K562 (cell line): Measurements from ENCODE around the gene EEF1A2. TPM values are rescaled to one million over a fixed set of nuclear protein-coding genes. Genes with fewer than 3 reads are reported as not detected.

ENCODE experiments used
- ATAC-seq: fragments of 200-7000 bp; cut with Tn5 transposase; 3 replicates; pipeline ENCODE4 v1.9.1; 2020; ENCODE audit warnings: moderate library complexity
- BruUV-seq: library from RNA; stranded (reverse); fragments of 400-500 nt; replicated peaks from 2 replicates; lab custom pipeline; 2021; lab: Mats Ljungman, UMichigan
- CTCF ChIA-PET: fragments of 300-600 bp; formaldehyde crosslinking; extraction: SDS; loops from one replicate; lab custom pipeline; 2021; ENCODE audit warnings: low intra/inter-chr PET ratio; lab: Yijun Ruan, JAX
- POLR2A ChIA-PET: fragments of 300-600, 350-650 bp; sonication (Branson Sonifier 250); formaldehyde crosslinking; extraction: SDS; loops from one replicate; lab custom pipeline; 2021; ENCODE audit warnings: antibody characterized with exemption, inconsistent platforms; lab: Yijun Ruan, JAX
- DNase-seq, 4 experiments: peaks; one replicate each; pipeline versions ENCODE4 v3.0.0 to v3.0.0-alpha.2; 2011 to 2018; ENCODE audit warnings: low spot score in 3 of 4, mixed read lengths in 3 of 4; ENCODE audit errors: extremely low read depth in 1 of 4
- FAIRE-seq: peaks from 2 replicates; lab custom pipeline; 2011; peaks lifted over from hg19 to GRCh38; lab: Jason Lieb, UNC
- H2AFZ ChIP-seq: 2 replicates; pipeline ENCODE4 v1.6.0; 2011; ENCODE audit warnings: low read depth, low read length, control low read depth, inconsistent platforms
- H3K27ac ChIP-seq: fragments of 200-600 bp; 3 replicates; pipeline ENCODE4 v1.8.0; 2011; ENCODE audit warnings: low read depth, mild to moderate bottlenecking, control low read depth, inconsistent platforms, low read length, moderate library complexity, mixed read lengths; ENCODE audit errors: extremely low read depth
- H3K27me3 ChIP-seq, 2 experiments: fragments of 300-600 bp in 1 of 2; 2 replicates in 1 of 2; 3 replicates in 1 of 2; pipeline versions ENCODE4 v1.6.0 to v1.8.0; 2011; ENCODE audit warnings: inconsistent platforms in 2 of 2, low read length in 2 of 2, mild to moderate bottlenecking in 1 of 2, mixed read lengths in 1 of 2, moderate library complexity in 1 of 2; ENCODE audit not compliant: control insufficient read depth in 2 of 2, insufficient read depth in 2 of 2
- H3K36me3 ChIP-seq: fragments of 300-600 bp; 3 replicates; pipeline ENCODE4 v1.8.0; 2011; ENCODE audit warnings: mild to moderate bottlenecking, low read length, inconsistent platforms; ENCODE audit not compliant: control insufficient read depth, insufficient read depth
- H3K4me1 ChIP-seq, 2 experiments: fragments of 200-600 bp in 1 of 2; replicated peaks in 1 of 2; 2 replicates in 1 of 2; 3 replicates in 1 of 2; pipeline versions ENCODE4 v1.5.1 to v1.8.0; 2011; ENCODE audit warnings: inconsistent platforms in 2 of 2, low read length in 2 of 2, mild to moderate bottlenecking in 1 of 2, mixed read lengths in 1 of 2, moderate library complexity in 1 of 2; ENCODE audit not compliant: control insufficient read depth in 2 of 2, insufficient read depth in 2 of 2
- H3K4me2 ChIP-seq: 2 replicates; pipeline ENCODE4 v1.6.1; 2011; ENCODE audit warnings: low read length, control low read depth, inconsistent platforms, mixed read lengths; ENCODE audit not compliant: insufficient read depth
- H3K4me3 ChIP-seq: fragments of 200-600 bp; sonication (generic), shearing (Covaris generic); 2 replicates; pipeline ENCODE4 v1.5.1; 2016; ENCODE audit warnings: control low read depth, inconsistent platforms
- H3K79me2 ChIP-seq: fragments of 200-600 bp; 3 replicates; pipeline ENCODE4 v1.8.0; 2011; ENCODE audit warnings: low read length, inconsistent platforms; ENCODE audit not compliant: control insufficient read depth, insufficient read depth
- H3K9ac ChIP-seq, 2 experiments: 2 replicates each; pipeline versions ENCODE4 v1.6.0 to v1.6.1; 2011; ENCODE audit warnings: low read depth in 2 of 2, low read length in 2 of 2, control low read depth in 1 of 2, inconsistent platforms in 1 of 2, mild to moderate bottlenecking in 1 of 2, mixed read lengths in 1 of 2; ENCODE audit not compliant: insufficient read depth in 1 of 2
- H3K9me1 ChIP-seq: one replicate; pipeline ENCODE4 v1.6.0; 2011; ENCODE audit warnings: inconsistent platforms, mild to moderate bottlenecking, low read length, moderate library complexity; ENCODE audit not compliant: control insufficient read depth, insufficient read depth
- H3K9me3 ChIP-seq: replicated peaks from 2 replicates; pipeline ENCODE4 v1.5.1; 2011; ENCODE audit warnings: low read depth, low read length, inconsistent platforms; ENCODE audit not compliant: control insufficient read depth, insufficient read depth
- H4K20me1 ChIP-seq: replicated peaks from 2 replicates; pipeline ENCODE4 v1.6.1; 2011; ENCODE audit warnings: low read length, inconsistent platforms, mixed read lengths; ENCODE audit not compliant: control insufficient read depth, insufficient read depth
- BCOR ChIP-seq: fragments of 450-650 bp; IDR thresholded peaks from 2 replicates; pipeline ENCODE4 v1.6.1; 2016
- CBX3 ChIP-seq, 2 experiments: IDR thresholded peaks; 1 replicate in 1 of 2; 2 replicates in 1 of 2; pipeline ENCODE4 v1.6.1; 2012; ENCODE audit warnings: inconsistent platforms in 2 of 2, low read length in 2 of 2, borderline replicate concordance in 1 of 2, control low read depth in 1 of 2
- DPF2 ChIP-seq: fragments of 450-650 bp; IDR thresholded peaks from 2 replicates; pipeline ENCODE4 v1.6.1; 2016
- HDAC1 ChIP-seq, 2 experiments: fragments of 450-650 bp; IDR thresholded peaks; 2 replicates each; pipeline ENCODE4 v1.6.1; 2016 to 2017; ENCODE audit warnings: inconsistent platforms in 1 of 2, mild to moderate bottlenecking in 1 of 2, moderate library complexity in 1 of 2
- NFRKB ChIP-seq: fragments of 450-650 bp; IDR thresholded peaks from 2 replicates; pipeline ENCODE4 v1.6.1; 2016; ENCODE audit warnings: low read depth
- STAT5A ChIP-seq: IDR thresholded peaks from 2 replicates; pipeline ENCODE4 v1.6.1; 2012; ENCODE audit warnings: low read length, inconsistent platforms, borderline replicate concordance
- TSC22D4 ChIP-seq: fragments of 450-650 bp; IDR thresholded peaks from 2 replicates; pipeline ENCODE4 v1.6.1; 2016; ENCODE audit warnings: missing genetic modification characterization, missing biosample characterization, control low read depth
- ZNF24 ChIP-seq: fragments of 450-650 bp; IDR thresholded peaks from 2 replicates; pipeline ENCODE4 v1.6.1; 2016
- WGBS: fragments of 100-300 bp; shearing (Covaris generic); methylation state at CpG from one replicate; pipeline ENCODE4 v1.1.6; 2016; ENCODE audit warnings: low coverage, mixed read lengths; ENCODE audit not compliant: insufficient coverage; ENCODE audit errors: missing lambda C conversion rate; 5-methylcytosine and 5-hydroxymethylcytosine counted together
- in situ Hi-C: fragments of 300-500 bp; cut with MboI; formaldehyde crosslinking; loops from 4 replicates; pipeline ENCODE4 v1.15.0; 2018; ENCODE audit warnings: inconsistent platforms, mixed read lengths
- intact Hi-C: fragments of 100-400 bp; cut with micrococcal nuclease; formaldehyde crosslinking; loops from 2 replicates; pipeline ENCODE4 v1.14.2; 2022
- polyA plus RNA-seq, 8 experiments: library from polyadenylated mRNA; depleted of rRNA in 4 of 8; stranded (reverse) in 5 of 8; unstranded in 3 of 8; fragments of >200 nt; fragmentation: Nextera tagmentation in 2 of 8; fragmentation: Illumina TruSeq in 1 of 8; extraction: Ambion mirVana in 2 of 8; extraction: Trizol in 1 of 8; gene quantifications; 2 replicates each; pipeline versions ENCODE4 v1.2.1 to v1.2.3, GENCODE V29; 2011 to 2014; ENCODE audit warnings: inconsistent platforms in 1 of 8, missing spikeins in 1 of 8
- total RNA-seq, 7 experiments: library from RNA; depleted of rRNA in 6 of 7; stranded (reverse); fragments of >200 nt in 6 of 7; fragmentation: Illumina TruSeq in 2 of 7; extraction: Trizol in 2 of 7; gene quantifications; 2 replicates each; pipeline versions ENCODE4 v1.2.1 to v1.2.3, GENCODE V29; 2011 to 2021; ENCODE audit warnings: low replicate concordance in 1 of 7
- TF ChIP-seq, protein P1 (sequence below): fragments of 450-650 bp; IDR thresholded peaks from 2 replicates; pipeline ENCODE4 v1.6.1; 2016; ENCODE audit warnings: antibody characterized with exemption

EEF1A2 gene
- total and polyA plus RNA-seq, 9 of the 15 experiments (the other 6 are each of a cell fraction or from before 2014, with no cell fraction given): 0.04 to 29.6 (median 11.5) TPM

DNA sequence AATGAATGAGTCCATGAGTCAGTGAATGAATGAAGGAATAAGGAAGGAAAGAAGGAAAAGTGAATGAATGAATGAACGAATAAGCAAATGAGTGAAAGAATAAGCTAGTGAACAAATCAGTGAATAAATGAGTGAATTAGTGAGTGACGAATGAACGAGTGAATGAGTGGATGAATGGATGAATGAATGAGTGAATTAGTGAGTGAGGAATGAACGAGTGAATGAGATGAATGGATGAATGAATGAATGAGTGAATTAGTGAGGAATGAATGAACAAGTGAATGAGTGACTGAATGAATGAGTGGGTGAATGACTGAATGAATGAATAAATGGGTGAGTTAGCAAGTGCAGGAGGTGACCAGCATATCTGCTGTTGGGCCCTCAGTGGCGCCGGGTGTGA, 44.9 kb upstream of the EEF1A2 start:
- H3K9me1 ChIP-seq: no peaks in the 10 kb centered on the region
- peaks cover 0 to 47% of the 10 kb centered on the region in 2 experiments; a peak in 4 of 5 replicates for H3K27me3 ChIP-seq
- no peak overlapping the region for H2AFZ ChIP-seq
- ChIA-PET CTCF (interaction anchor here (0.7 kb wide), 1 partner anchor 163 kb away, joined by 9 read pairs; no protein-coding TSS in a partner anchor), POLR2A (interaction anchor here (1.3 kb wide), 1 partner anchor 33 kb away, joined by 3 read pairs; no protein-coding TSS in a partner anchor)
- no peak overlapping the region for H3K9ac ChIP-seq
- H3K79me2 ChIP-seq: no peaks in the 10 kb centered on the region
- DNase-seq (no peak), FAIRE-seq (peak; percentile 56), ATAC-seq (no peak)
- H3K4me2 ChIP-seq: no peak overlapping the region
- WGBS: 23% methylated on average over 5 of the region's 6 CpGs
- peaks cover 3% of the 10 kb centered on the region for H4K20me1 ChIP-seq
- no TSS peak for BruUV-seq
- no peak overlapping the region for H3K4me3 ChIP-seq
- TF ChIP-seq HDAC1 (IDR thresholded peaks at IDR 0.05): 0 out of 4 replicates have a peak, but pooled peaks of 1 of the 2 experiments have one; percentile 21
- peak; percentile 71; the same call in 1 of the 2 replicates for TF ChIP-seq NFRKB
- no peak for TF ChIP-seq STAT5A
- TF ChIP-seq, protein P1, sequence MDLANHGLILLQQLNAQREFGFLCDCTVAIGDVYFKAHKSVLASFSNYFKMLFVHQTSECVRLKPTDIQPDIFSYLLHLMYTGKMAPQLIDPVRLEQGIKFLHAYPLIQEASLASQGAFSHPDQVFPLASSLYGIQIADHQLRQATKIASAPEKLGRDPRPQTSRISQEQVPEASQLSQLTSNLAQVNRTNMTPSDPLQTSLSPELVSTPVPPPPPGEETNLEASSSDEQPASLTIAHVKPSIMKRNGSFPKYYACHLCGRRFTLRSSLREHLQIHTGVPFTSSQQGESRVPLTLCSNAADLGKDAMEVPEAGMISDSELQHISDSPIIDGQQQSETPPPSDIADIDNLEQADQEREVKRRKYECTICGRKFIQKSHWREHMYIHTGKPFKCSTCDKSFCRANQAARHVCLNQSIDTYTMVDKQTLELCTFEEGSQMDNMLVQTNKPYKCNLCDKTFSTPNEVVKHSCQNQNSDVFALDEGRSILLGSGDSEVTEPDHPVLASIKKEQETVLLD: peak; percentile 16; the same call in 1 of the 2 replicates
- TF ChIP-seq CBX3 (IDR thresholded peaks at IDR 0.05; ENCODE audit: borderline replicate concordance in 1 of 2, low read length in 2 of 2): no peak
- TF ChIP-seq TSC22D4 (tag): peak; percentile 98
- 0 out of 2 replicates have a peak, but pooled peaks have one; percentile 27 for TF ChIP-seq DPF2
- peak; percentile 100 for TF ChIP-seq ZNF24
- TF ChIP-seq BCOR: peak; percentile 54; the same call in 1 of the 2 replicates
- H3K27ac ChIP-seq: no peak overlapping the region
- in situ Hi-C loops: no loop called here
- no peaks in the 10 kb centered on the region for H3K9me3 ChIP-seq
- peaks cover 0 to 92% of the 10 kb centered on the region in 2 experiments; a peak in 3 of 5 replicates for H3K4me1 ChIP-seq
- H3K36me3 ChIP-seq: no peaks in the 10 kb centered on the region
- intact Hi-C loops: no loop called here
